Measurements from ENCODE around the gene SPHK2. TPM values are rescaled to one million over a fixed set of nuclear protein-coding genes. Genes with fewer than 3 reads are reported as not detected.
A peak's percentile ranks its signal among the peaks of the same experiment; 100 is the strongest.

The SPHK2 gene
- total RNA-seq, 1 experiment from 2014 or later, result 19.9 TPM

DNA sequence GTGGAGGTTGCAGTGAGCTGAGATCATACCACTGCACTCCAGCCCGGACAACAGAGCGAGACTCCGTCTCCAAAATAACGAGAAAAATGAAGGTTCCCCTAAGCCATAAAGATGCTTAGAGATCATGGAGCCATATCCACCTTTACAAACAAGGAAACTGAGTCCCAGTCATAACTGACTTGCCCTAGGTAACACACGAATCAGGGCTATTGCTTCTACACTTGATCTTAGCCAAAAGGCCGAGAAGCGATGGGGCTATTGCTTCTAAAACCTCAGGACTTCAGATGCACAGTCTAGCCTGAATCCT is 14.7 kb downstream of the SPHK2 start:
- no peaks in the 10 kb centered on the region for H4K20me1 ChIP-seq (ENCODE audit: insufficient read depth)
- H3K9me3 ChIP-seq (ENCODE audit: control insufficient read depth in 1 of 2, insufficient read depth in 1 of 2, low read depth in 1 of 2, low read length in 2 of 2), result no peaks in the 10 kb centered on the region
- ATAC-seq (no peak), DNase-seq (ENCODE audit: low read depth, low spot score) (no peak)
- H3K4me2 ChIP-seq (ENCODE audit: low read length), result peak overlapping the region; percentile 93
- RAD21 ChIA-PET (ENCODE audit: low non-redundant PET in 1 of 2, low total read pairs in 2 of 2, uncharacterized antibody in 2 of 2, unreplicated experiment in 2 of 2), result interaction anchor here (0.9 to 1.0 kb wide), 2 partner anchors 10 to 15 kb away, joined by 3 read pairs; partner anchors contain the start of genes RPL18 (in 1 of the 2) and SPHK2 (in 1 of the 2)
- H3K4me3 ChIP-seq (replicated peaks in 1 of 2; ENCODE audit: low read depth in 1 of 2, low read length in 2 of 2), result peak overlapping the region; percentile 43 to 83
- H3K4me1 ChIP-seq (ENCODE audit: control insufficient read depth in 1 of 2, insufficient read depth in 2 of 2, low read length in 2 of 2), result peaks cover 44 to 85% of the 10 kb centered on the region in 2 experiments
- peaks cover 18% of the 10 kb centered on the region for H3K79me2 ChIP-seq (ENCODE audit: insufficient read depth, low read length)
- POLR2A ChIA-PET, result interaction anchor here (0.6 to 2.6 kb wide), 5 partner anchors 10 to 156 kb away, joined by 3 to 11 read pairs (median 4); partner anchors contain the start of genes CA11, RPL18 and SPHK2
- intact Hi-C loops (cut with micrococcal nuclease), result no loop called here
- H3K27me3 ChIP-seq (ENCODE audit: insufficient read depth, low read length), result no peaks in the 10 kb centered on the region
- H3K36me3 ChIP-seq (ENCODE audit: control insufficient read depth in 1 of 2, insufficient read depth in 2 of 2, low read length in 2 of 2), result peaks cover 2 to 13% of the 10 kb centered on the region in 2 experiments; a peak in 1 of 4 replicates
- no peaks in the 10 kb centered on the region for H3K9me2 ChIP-seq (ENCODE audit: insufficient read depth)
- H3K27ac ChIP-seq (ENCODE audit: low read depth, low read length), result peak overlapping the region; percentile 95
- no peak for TF ChIP-seq EZH2phosphoT487 (IDR thresholded peaks at IDR 0.05; ENCODE audit: borderline replicate concordance)
- no peak for TF ChIP-seq JUND (IDR thresholded peaks at IDR 0.05)
- no peak for TF ChIP-seq EZH2 (IDR thresholded peaks at IDR 0.05)
- no peak for TF ChIP-seq POLR2AphosphoS5 (IDR thresholded peaks at IDR 0.05; ENCODE audit: low read depth, low read length)
- TF ChIP-seq SRF (IDR thresholded peaks at IDR 0.05; ENCODE audit: low read depth), result no peak
- no peak for TF ChIP-seq POLR2A (IDR thresholded peaks at IDR 0.05; ENCODE audit: borderline replicate concordance, extremely low read depth, insufficient read depth, insufficient read length)
- TF ChIP-seq, protein P1, sequence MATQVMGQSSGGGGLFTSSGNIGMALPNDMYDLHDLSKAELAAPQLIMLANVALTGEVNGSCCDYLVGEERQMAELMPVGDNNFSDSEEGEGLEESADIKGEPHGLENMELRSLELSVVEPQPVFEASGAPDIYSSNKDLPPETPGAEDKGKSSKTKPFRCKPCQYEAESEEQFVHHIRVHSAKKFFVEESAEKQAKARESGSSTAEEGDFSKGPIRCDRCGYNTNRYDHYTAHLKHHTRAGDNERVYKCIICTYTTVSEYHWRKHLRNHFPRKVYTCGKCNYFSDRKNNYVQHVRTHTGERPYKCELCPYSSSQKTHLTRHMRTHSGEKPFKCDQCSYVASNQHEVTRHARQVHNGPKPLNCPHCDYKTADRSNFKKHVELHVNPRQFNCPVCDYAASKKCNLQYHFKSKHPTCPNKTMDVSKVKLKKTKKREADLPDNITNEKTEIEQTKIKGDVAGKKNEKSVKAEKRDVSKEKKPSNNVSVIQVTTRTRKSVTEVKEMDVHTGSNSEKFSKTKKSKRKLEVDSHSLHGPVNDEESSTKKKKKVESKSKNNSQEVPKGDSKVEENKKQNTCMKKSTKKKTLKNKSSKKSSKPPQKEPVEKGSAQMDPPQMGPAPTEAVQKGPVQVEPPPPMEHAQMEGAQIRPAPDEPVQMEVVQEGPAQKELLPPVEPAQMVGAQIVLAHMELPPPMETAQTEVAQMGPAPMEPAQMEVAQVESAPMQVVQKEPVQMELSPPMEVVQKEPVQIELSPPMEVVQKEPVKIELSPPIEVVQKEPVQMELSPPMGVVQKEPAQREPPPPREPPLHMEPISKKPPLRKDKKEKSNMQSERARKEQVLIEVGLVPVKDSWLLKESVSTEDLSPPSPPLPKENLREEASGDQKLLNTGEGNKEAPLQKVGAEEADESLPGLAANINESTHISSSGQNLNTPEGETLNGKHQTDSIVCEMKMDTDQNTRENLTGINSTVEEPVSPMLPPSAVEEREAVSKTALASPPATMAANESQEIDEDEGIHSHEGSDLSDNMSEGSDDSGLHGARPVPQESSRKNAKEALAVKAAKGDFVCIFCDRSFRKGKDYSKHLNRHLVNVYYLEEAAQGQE (IDR thresholded peaks at IDR 0.05; ENCODE audit: low read depth), result no peak
- TF ChIP-seq, protein P2, sequence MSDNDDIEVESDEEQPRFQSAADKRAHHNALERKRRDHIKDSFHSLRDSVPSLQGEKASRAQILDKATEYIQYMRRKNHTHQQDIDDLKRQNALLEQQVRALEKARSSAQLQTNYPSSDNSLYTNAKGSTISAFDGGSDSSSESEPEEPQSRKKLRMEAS (IDR thresholded peaks at IDR 0.05), result no peak
- TF ChIP-seq SIN3A (IDR thresholded peaks at IDR 0.05; ENCODE audit: low read depth), result no peak
- no peak for TF ChIP-seq TCF7L2 (IDR thresholded peaks at IDR 0.05; ENCODE audit: borderline replicate concordance, extremely low read depth, insufficient read depth, insufficient read length)
- TF ChIP-seq RAD21 (IDR thresholded peaks at IDR 0.05; ENCODE audit: low read depth), result no peak
- no peak for TF ChIP-seq CBX3 (IDR thresholded peaks at IDR 0.05; ENCODE audit: low read depth)
- TF ChIP-seq ELF1 (IDR thresholded peaks at IDR 0.05; ENCODE audit: borderline replicate concordance, low read depth), result no peak
- TF ChIP-seq, protein P3, sequence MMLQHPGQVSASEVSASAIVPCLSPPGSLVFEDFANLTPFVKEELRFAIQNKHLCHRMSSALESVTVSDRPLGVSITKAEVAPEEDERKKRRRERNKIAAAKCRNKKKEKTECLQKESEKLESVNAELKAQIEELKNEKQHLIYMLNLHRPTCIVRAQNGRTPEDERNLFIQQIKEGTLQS (IDR thresholded peaks at IDR 0.05), result no peak
- no peak for TF ChIP-seq YY1 (IDR thresholded peaks at IDR 0.05; ENCODE audit: extremely low read depth, insufficient replicate concordance, low read depth, low read length)
- no peak for TF ChIP-seq ZFX (IDR thresholded peaks at IDR 0.05)
- TF ChIP-seq, protein P4, sequence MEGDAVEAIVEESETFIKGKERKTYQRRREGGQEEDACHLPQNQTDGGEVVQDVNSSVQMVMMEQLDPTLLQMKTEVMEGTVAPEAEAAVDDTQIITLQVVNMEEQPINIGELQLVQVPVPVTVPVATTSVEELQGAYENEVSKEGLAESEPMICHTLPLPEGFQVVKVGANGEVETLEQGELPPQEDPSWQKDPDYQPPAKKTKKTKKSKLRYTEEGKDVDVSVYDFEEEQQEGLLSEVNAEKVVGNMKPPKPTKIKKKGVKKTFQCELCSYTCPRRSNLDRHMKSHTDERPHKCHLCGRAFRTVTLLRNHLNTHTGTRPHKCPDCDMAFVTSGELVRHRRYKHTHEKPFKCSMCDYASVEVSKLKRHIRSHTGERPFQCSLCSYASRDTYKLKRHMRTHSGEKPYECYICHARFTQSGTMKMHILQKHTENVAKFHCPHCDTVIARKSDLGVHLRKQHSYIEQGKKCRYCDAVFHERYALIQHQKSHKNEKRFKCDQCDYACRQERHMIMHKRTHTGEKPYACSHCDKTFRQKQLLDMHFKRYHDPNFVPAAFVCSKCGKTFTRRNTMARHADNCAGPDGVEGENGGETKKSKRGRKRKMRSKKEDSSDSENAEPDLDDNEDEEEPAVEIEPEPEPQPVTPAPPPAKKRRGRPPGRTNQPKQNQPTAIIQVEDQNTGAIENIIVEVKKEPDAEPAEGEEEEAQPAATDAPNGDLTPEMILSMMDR (IDR thresholded peaks at IDR 0.05 in 2 of 3, conservative IDR thresholded peaks at IDR 0.05 in 1 of 3; ENCODE audit: borderline replicate concordance in 1 of 3, insufficient read depth in 1 of 3, low read depth in 2 of 3, low read length in 2 of 3), result no peak
- no peak for TF ChIP-seq SP1 (IDR thresholded peaks at IDR 0.05; ENCODE audit: low read depth)
- no peak for TF ChIP-seq ZNF274 (IDR thresholded peaks at IDR 0.05; ENCODE audit: low read depth, low read length)
- CTCF ChIA-PET, result no interaction called here
- BruUV-seq (replicated peaks), result no TSS peak
- peak overlapping the region; percentile 96 for H3K9ac ChIP-seq (ENCODE audit: low read length)
- H2AFZ ChIP-seq (ENCODE audit: low read depth, low read length, poor library complexity, severe bottlenecking), result no peak overlapping the region
